ENCODE data around the gene SP110.
A peak's percentile ranks its signal among the peaks of the same experiment; 100 is the strongest.

SP110 gene

DNA sequence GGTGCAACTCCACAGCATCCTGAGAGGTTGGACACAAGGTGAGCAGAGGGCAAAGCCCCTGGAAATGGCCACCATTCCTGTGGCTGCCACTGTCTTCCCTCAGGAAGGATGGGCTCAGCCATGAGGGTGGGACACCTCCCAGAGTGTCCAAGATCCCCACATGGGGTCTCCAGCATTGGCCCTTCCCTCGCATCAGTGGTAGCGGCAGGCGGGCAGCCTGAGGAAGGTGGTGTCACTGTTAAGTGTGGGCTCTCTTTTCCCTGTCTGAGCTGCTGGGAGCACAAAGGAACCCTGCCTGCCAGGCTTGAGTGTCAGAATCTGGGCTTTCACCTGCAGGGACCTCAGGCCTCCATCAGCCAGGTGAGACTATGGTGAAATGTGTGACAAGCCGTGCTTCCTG, 47.6 kb downstream of the SP110 start:
- Histone ChIP-seq H3K4me1 (ENCODE audit: insufficient read depth, insufficient read length) (no peaks in the 10 kb centered on the region), H3K9ac (ENCODE audit: insufficient read length, low read depth) (no peak overlapping the region), H3K9me3 (ENCODE audit: insufficient read depth, low read length) (no peaks in the 10 kb centered on the region), H3K36me3 (ENCODE audit: insufficient read depth, insufficient read length, low read length) (no peaks in the 10 kb centered on the region), H3K27me3 (ENCODE audit: insufficient read depth, insufficient read length) (no peaks in the 10 kb centered on the region), H3K4me3 (ENCODE audit: insufficient read length, low read depth) (no peak overlapping the region)
- no peak for DNase-seq (ENCODE audit: low read depth, low spot score)
- TF ChIP-seq SUZ12 (IDR thresholded peaks at IDR 0.05; ENCODE audit: extremely low read depth, insufficient read depth, insufficient read length), result no peak
- TF ChIP-seq ZNF274 (IDR thresholded peaks at IDR 0.05; ENCODE audit: low read depth, low read length), result no peak
- TF ChIP-seq YY1 (IDR thresholded peaks at IDR 0.05; ENCODE audit: insufficient read depth, insufficient read length), result no peak

DNA sequence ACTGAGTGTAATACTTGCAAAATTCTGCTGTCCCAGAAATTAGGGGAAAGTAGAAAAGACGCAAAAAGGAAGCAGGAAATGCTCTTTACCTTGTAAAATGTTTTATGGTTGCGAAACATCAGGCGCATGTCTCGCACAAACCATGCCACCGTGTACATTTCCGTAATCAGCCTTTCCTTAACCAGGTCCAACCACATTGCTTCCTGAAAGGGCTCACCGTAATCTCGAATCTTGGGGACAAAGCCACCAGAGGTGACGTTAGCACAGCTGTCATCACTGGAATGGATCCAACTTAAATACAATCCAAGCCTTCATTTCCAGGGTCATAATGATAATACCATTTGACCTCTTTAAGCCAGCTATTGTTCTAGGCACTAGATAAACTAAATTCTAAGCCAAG, 49.3 kb downstream of the SP110 start:
- Histone ChIP-seq H3K4me1 (ENCODE audit: insufficient read depth, insufficient read length) (no peaks in the 10 kb centered on the region), H3K36me3 (ENCODE audit: insufficient read depth, insufficient read length, low read length) (no peaks in the 10 kb centered on the region), H3K27me3 (ENCODE audit: insufficient read depth, insufficient read length) (no peaks in the 10 kb centered on the region), H3K4me3 (ENCODE audit: insufficient read length, low read depth) (no peak overlapping the region), H3K9ac (ENCODE audit: insufficient read length, low read depth) (no peak overlapping the region), H3K9me3 (ENCODE audit: insufficient read depth, low read length) (no peaks in the 10 kb centered on the region)
- DNase-seq (ENCODE audit: low read depth, low spot score), result no peak
- TF ChIP-seq YY1 (IDR thresholded peaks at IDR 0.05; ENCODE audit: insufficient read depth, insufficient read length) (no peak), SUZ12 (IDR thresholded peaks at IDR 0.05; ENCODE audit: extremely low read depth, insufficient read depth, insufficient read length) (no peak), ZNF274 (IDR thresholded peaks at IDR 0.05; ENCODE audit: low read depth, low read length) (no peak)

GRCh38 chr2:230166557-230167170, 53.1 kb downstream of the SP110 start:
- Histone ChIP-seq H3K4me3 (ENCODE audit: insufficient read length, low read depth) (no peak overlapping the region), H3K9me3 (ENCODE audit: insufficient read depth, low read length) (no peaks in the 10 kb centered on the region), H3K36me3 (ENCODE audit: insufficient read depth, insufficient read length, low read length) (no peaks in the 10 kb centered on the region), H3K4me1 (ENCODE audit: insufficient read depth, insufficient read length) (no peaks in the 10 kb centered on the region), H3K9ac (ENCODE audit: insufficient read length, low read depth) (no peak overlapping the region), H3K27me3 (ENCODE audit: insufficient read depth, insufficient read length) (no peaks in the 10 kb centered on the region)
- TF ChIP-seq ZNF274 (IDR thresholded peaks at IDR 0.05; ENCODE audit: low read depth, low read length), result no peak
- TF ChIP-seq SUZ12 (IDR thresholded peaks at IDR 0.05; ENCODE audit: extremely low read depth, insufficient read depth, insufficient read length), result no peak
- TF ChIP-seq YY1 (IDR thresholded peaks at IDR 0.05; ENCODE audit: insufficient read depth, insufficient read length), result no peak
- no peak for DNase-seq (ENCODE audit: low read depth, low spot score)

DNA sequence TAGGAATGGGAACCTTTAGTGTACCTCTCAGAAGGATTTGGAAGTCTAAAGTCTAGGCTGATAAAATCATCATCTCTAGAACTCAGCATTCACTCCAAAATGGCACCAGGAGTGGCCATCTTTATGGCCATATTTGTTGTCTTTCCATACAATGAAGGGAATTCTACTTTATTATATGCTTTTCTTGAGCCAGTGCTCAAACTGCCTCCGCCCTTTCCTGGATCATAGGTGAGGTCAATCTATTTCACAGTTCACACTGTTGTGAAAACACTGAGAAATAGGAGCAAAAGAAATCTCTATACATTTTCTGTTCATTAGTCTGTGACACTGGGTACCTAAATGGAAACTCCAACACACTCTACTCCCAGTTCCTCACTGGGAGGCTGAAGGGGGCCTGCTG, 55.6 kb downstream of the SP110 start:
- no peaks in the 10 kb centered on the region for H3K4me1 ChIP-seq (ENCODE audit: insufficient read depth, insufficient read length)
- no peaks in the 10 kb centered on the region for H3K27me3 ChIP-seq (ENCODE audit: insufficient read depth, insufficient read length)
- TF ChIP-seq YY1 (IDR thresholded peaks at IDR 0.05; ENCODE audit: insufficient read depth, insufficient read length) (no peak), ZNF274 (IDR thresholded peaks at IDR 0.05; ENCODE audit: low read depth, low read length) (no peak), SUZ12 (IDR thresholded peaks at IDR 0.05; ENCODE audit: extremely low read depth, insufficient read depth, insufficient read length) (no peak)
- H3K9me3 ChIP-seq (ENCODE audit: insufficient read depth, low read length), result no peaks in the 10 kb centered on the region
- no peaks in the 10 kb centered on the region for H3K36me3 ChIP-seq (ENCODE audit: insufficient read depth, insufficient read length, low read length)
- DNase-seq (ENCODE audit: low read depth, low spot score), result no peak
- H3K4me3 ChIP-seq (ENCODE audit: insufficient read length, low read depth), result no peak overlapping the region
- no peak overlapping the region for H3K9ac ChIP-seq (ENCODE audit: insufficient read length, low read depth)

- TF ChIP-seq ZNF274 (IDR thresholded peaks at IDR 0.05; ENCODE audit: low read depth, low read length), result no peak
- no peak for TF ChIP-seq YY1 (IDR thresholded peaks at IDR 0.05; ENCODE audit: insufficient read depth, insufficient read length)
- TF ChIP-seq SUZ12 (IDR thresholded peaks at IDR 0.05; ENCODE audit: extremely low read depth, insufficient read depth, insufficient read length), result no peak
- Histone ChIP-seq H3K9ac (ENCODE audit: insufficient read length, low read depth) (no peak overlapping the region), H3K36me3 (ENCODE audit: insufficient read depth, insufficient read length, low read length) (no peaks in the 10 kb centered on the region), H3K4me3 (ENCODE audit: insufficient read length, low read depth) (no peak overlapping the region), H3K27me3 (ENCODE audit: insufficient read depth, insufficient read length) (no peaks in the 10 kb centered on the region), H3K4me1 (ENCODE audit: insufficient read depth, insufficient read length) (no peaks in the 10 kb centered on the region), H3K9me3 (ENCODE audit: insufficient read depth, low read length) (peaks cover 8% of the 10 kb centered on the region; the same call in 1 of the 2 replicates)
- DNase-seq (ENCODE audit: low read depth, low spot score), result no peak
Observed at GRCh38 chr2:230162981-230163380, 56.8 kb downstream of the SP110 start.

DNA sequence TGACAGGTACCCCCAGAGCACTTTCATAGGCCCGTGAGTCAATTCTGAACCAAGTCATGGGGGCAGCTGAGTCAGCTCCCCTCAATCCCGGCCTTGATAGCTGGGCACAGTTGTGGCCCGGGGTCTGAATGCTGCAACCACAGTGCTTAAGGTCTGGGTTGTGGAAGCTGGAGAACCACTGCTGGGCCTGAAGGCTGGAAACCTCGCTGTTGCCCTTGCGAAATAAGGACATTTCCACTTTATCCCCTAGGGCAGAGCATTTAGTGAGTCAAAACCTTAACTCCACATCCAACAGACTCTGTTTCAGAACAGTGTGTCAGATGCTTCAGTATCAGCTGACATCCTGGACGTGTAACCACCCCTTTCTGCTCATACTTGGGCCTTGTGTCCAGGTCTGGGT, 58.6 kb downstream of the SP110 start:
- peaks cover 11% of the 10 kb centered on the region; the same call in 1 of the 2 replicates for H3K9me3 ChIP-seq (ENCODE audit: insufficient read depth, low read length)
- H3K27me3 ChIP-seq (ENCODE audit: insufficient read depth, insufficient read length), result no peaks in the 10 kb centered on the region
- H3K4me3 ChIP-seq (ENCODE audit: insufficient read length, low read depth), result no peak overlapping the region
- no peaks in the 10 kb centered on the region for H3K36me3 ChIP-seq (ENCODE audit: insufficient read depth, insufficient read length, low read length)
- DNase-seq (ENCODE audit: low read depth, low spot score), result no peak
- no peaks in the 10 kb centered on the region for H3K4me1 ChIP-seq (ENCODE audit: insufficient read depth, insufficient read length)
- TF ChIP-seq ZNF274 (IDR thresholded peaks at IDR 0.05; ENCODE audit: low read depth, low read length) (no peak), YY1 (IDR thresholded peaks at IDR 0.05; ENCODE audit: insufficient read depth, insufficient read length) (no peak), SUZ12 (IDR thresholded peaks at IDR 0.05; ENCODE audit: extremely low read depth, insufficient read depth, insufficient read length) (no peak)
- no peak overlapping the region for H3K9ac ChIP-seq (ENCODE audit: insufficient read length, low read depth)

DNA sequence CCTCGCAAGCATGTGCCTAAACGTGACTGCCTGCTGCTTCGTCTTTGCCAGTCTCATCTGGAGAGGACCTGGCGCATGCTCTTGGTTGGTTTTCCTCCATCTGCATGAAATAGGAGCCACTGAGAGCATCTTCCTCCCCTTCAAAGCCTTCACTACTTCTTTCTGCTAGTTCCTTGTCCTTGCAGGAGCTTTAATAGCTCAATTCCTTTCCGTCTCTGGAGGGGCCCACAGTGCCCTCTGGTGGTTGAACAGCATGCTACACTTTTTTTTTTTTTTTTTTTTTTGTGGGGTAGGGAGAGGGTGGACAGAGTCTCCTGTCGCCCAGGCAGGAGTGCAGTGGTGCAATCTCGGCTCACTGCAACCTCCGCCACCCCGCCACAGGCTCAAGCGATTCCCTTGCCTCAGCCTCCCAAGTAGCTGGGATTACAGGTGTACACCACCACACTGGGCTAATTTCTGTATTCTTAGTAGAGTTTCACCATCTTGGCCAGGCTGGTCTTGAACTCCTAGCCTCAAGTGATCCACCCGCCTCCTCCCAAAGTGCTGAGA, 59.6 kb downstream of the SP110 start:
- peak; percentile 49 for DNase-seq (ENCODE audit: low read depth, low spot score)
- no peak for TF ChIP-seq SUZ12 (IDR thresholded peaks at IDR 0.05; ENCODE audit: extremely low read depth, insufficient read depth, insufficient read length)
- TF ChIP-seq ZNF274 (IDR thresholded peaks at IDR 0.05; ENCODE audit: low read depth, low read length), result no peak
- no peak for TF ChIP-seq YY1 (IDR thresholded peaks at IDR 0.05; ENCODE audit: insufficient read depth, insufficient read length)

More for the DNA sequence above, 59.6 kb downstream of the SP110 start:
- H3K9ac ChIP-seq (ENCODE audit: insufficient read length, low read depth), result no peak overlapping the region
- no peaks in the 10 kb centered on the region for H3K27me3 ChIP-seq (ENCODE audit: insufficient read depth, insufficient read length)
- H3K36me3 ChIP-seq (ENCODE audit: insufficient read depth, insufficient read length, low read length), result no peaks in the 10 kb centered on the region
- H3K9me3 ChIP-seq (ENCODE audit: insufficient read depth, low read length), result peaks cover 11% of the 10 kb centered on the region; the same call in 1 of the 2 replicates
- H3K4me3 ChIP-seq (ENCODE audit: insufficient read length, low read depth), result no peak overlapping the region
- H3K4me1 ChIP-seq (ENCODE audit: insufficient read depth, insufficient read length), result no peaks in the 10 kb centered on the region

All from NT2/D1 (cell line).